Astrocyte (in vitro differentiated cells and primary cell): ENCODE measurements around the gene KCTD11. TPM values are rescaled to one million over a fixed set of nuclear protein-coding genes. Genes with fewer than 3 reads are reported as not detected.

Source experiments
- DNase-seq: peaks from one replicate; pipeline ENCODE4 v3.0.0-alpha.2; 2010; ENCODE audit warnings: low read depth
- FAIRE-seq: peaks from 2 replicates; lab custom pipeline; 2011; peaks lifted over from hg19 to GRCh38; lab: Jason Lieb, UNC
- H2AFZ ChIP-seq: 2 replicates; pipeline ENCODE4 v1.6.0; 2012; ENCODE audit warnings: low read depth, low read length, inconsistent platforms
- H3K27ac ChIP-seq: 2 replicates; pipeline ENCODE4 v1.5.1; 2011; ENCODE audit warnings: low read depth, low read length, inconsistent platforms
- H3K27me3 ChIP-seq: 2 replicates; pipeline ENCODE4 v1.6.0; 2011; ENCODE audit warnings: low read length, inconsistent platforms; ENCODE audit not compliant: insufficient read depth
- H3K36me3 ChIP-seq: 2 replicates; pipeline ENCODE4 v1.5.1; 2011; ENCODE audit warnings: low read length, inconsistent platforms; ENCODE audit not compliant: insufficient read depth
- H3K4me1 ChIP-seq: 2 replicates; pipeline ENCODE4 v1.5.1; 2011; ENCODE audit warnings: low read length, inconsistent platforms; ENCODE audit not compliant: insufficient read depth
- H3K4me2 ChIP-seq: 2 replicates; pipeline ENCODE4 v1.6.0; 2012; ENCODE audit warnings: low read length, inconsistent platforms
- H3K4me3 ChIP-seq: 2 replicates; pipeline ENCODE4 v1.5.1; 2011; ENCODE audit warnings: low read depth, mild to moderate bottlenecking, low read length, inconsistent platforms; ENCODE audit not compliant: insufficient read depth
- H3K79me2 ChIP-seq: 2 replicates; pipeline ENCODE4 v1.6.0; 2012; ENCODE audit warnings: mild to moderate bottlenecking, low read length, inconsistent platforms; ENCODE audit not compliant: insufficient read depth
- H3K9ac ChIP-seq: 2 replicates; pipeline ENCODE4 v1.6.0; 2012; ENCODE audit warnings: mild to moderate bottlenecking, low read length, inconsistent platforms
- H3K9me3 ChIP-seq: 2 replicates; pipeline ENCODE4 v1.5.1; 2012; ENCODE audit warnings: low read depth, mild to moderate bottlenecking, low read length, inconsistent platforms; ENCODE audit not compliant: insufficient read depth
- H4K20me1 ChIP-seq: 2 replicates; pipeline ENCODE4 v1.6.0; 2012; ENCODE audit warnings: low read length, inconsistent platforms; ENCODE audit not compliant: insufficient read depth
- H3K27ac Mint-ChIP-seq: one replicate; pipeline ENCODE4 v1.8.0; 2021; ENCODE audit warnings: mild to moderate bottlenecking, mixed read lengths; ENCODE audit not compliant: unreplicated experiment
- H3K27me3 Mint-ChIP-seq: one replicate; pipeline ENCODE4 v1.8.0; 2021; ENCODE audit warnings: low read depth, mixed read lengths; ENCODE audit not compliant: unreplicated experiment
- H3K36me3 Mint-ChIP-seq: one replicate; pipeline ENCODE4 v1.8.0; 2021; ENCODE audit warnings: low read depth, mixed read lengths; ENCODE audit not compliant: unreplicated experiment
- H3K4me1 Mint-ChIP-seq: one replicate; pipeline ENCODE4 v1.8.0; 2021; ENCODE audit warnings: low read depth, mixed read lengths; ENCODE audit not compliant: unreplicated experiment
- H3K4me3 Mint-ChIP-seq: one replicate; pipeline ENCODE4 v1.8.0; 2021; ENCODE audit warnings: mild to moderate bottlenecking, moderate library complexity, mixed read lengths; ENCODE audit not compliant: unreplicated experiment
- H3K9me3 Mint-ChIP-seq: one replicate; pipeline ENCODE4 v1.8.0; 2021; ENCODE audit warnings: mild to moderate bottlenecking, mixed read lengths; ENCODE audit not compliant: unreplicated experiment
- EZH2 ChIP-seq: IDR thresholded peaks from 2 replicates; pipeline ENCODE4 v1.6.1; 2012; ENCODE audit warnings: mild to moderate bottlenecking, low read length, inconsistent platforms; ENCODE audit not compliant: insufficient read depth
- total RNA-seq: library from RNA; stranded (reverse); gene quantifications from 2 replicates; pipeline ENCODE4 v1.2.1, GENCODE V29; 2021
- TF ChIP-seq, protein P1 (sequence below): IDR thresholded peaks from 2 replicates; pipeline ENCODE4 v1.5.1; 2011; ENCODE audit warnings: low read depth, mild to moderate bottlenecking, inconsistent platforms, low read length, moderate library complexity; ENCODE audit not compliant: insufficient read depth

KCTD11 gene
- total RNA-seq, 1 donor from 2014 or later: 31.6 TPM

DNA sequence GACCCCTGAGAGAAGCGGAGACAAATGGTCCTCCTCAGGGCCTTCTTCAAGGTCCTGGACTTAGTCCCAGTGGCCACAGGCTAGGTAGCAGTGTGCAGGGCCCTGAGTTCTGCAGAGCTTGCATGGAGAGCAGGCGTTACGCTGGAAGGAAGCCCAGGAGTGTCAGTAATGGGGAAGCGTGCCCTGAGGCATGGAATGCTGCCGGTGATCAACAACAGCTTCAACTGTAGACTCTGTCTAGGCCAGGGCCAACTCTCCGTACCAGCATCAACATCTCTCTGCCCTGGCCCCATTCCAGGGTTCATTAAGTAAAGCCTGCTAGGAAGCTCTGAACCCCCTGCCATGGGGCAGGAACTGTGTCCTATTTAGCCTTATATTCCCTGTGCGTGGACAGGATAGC, 28.4 kb downstream of the KCTD11 start:
- peak overlapping the region; percentile 66 for H3K4me2 ChIP-seq
- TF ChIP-seq, protein P1, sequence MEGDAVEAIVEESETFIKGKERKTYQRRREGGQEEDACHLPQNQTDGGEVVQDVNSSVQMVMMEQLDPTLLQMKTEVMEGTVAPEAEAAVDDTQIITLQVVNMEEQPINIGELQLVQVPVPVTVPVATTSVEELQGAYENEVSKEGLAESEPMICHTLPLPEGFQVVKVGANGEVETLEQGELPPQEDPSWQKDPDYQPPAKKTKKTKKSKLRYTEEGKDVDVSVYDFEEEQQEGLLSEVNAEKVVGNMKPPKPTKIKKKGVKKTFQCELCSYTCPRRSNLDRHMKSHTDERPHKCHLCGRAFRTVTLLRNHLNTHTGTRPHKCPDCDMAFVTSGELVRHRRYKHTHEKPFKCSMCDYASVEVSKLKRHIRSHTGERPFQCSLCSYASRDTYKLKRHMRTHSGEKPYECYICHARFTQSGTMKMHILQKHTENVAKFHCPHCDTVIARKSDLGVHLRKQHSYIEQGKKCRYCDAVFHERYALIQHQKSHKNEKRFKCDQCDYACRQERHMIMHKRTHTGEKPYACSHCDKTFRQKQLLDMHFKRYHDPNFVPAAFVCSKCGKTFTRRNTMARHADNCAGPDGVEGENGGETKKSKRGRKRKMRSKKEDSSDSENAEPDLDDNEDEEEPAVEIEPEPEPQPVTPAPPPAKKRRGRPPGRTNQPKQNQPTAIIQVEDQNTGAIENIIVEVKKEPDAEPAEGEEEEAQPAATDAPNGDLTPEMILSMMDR: no peak
- no peak for TF ChIP-seq EZH2
- Mint-ChIP-seq H3K9me3 (peaks cover 13% of the 10 kb centered on the region), H3K4me1 (no peaks in the 10 kb centered on the region), H3K4me3 (peak overlapping the region; percentile 79), H3K27me3 (peaks cover 29% of the 10 kb centered on the region), H3K27ac (no peak overlapping the region), H3K36me3 (peaks cover 2% of the 10 kb centered on the region)
- H3K9me3 ChIP-seq: peaks cover 6% of the 10 kb centered on the region
- peaks cover 3% of the 10 kb centered on the region for H4K20me1 ChIP-seq
- H3K79me2 ChIP-seq: no peaks in the 10 kb centered on the region
- FAIRE-seq: no peak
- no peak overlapping the region for H2AFZ ChIP-seq
- peak; percentile 22 for DNase-seq
- H3K4me3 ChIP-seq: no peak overlapping the region
- H3K27ac ChIP-seq: no peak overlapping the region
- H3K4me1 ChIP-seq: peaks cover 19% of the 10 kb centered on the region
- H3K9ac ChIP-seq: no peak overlapping the region
- H3K36me3 ChIP-seq: no peaks in the 10 kb centered on the region
- H3K27me3 ChIP-seq: peaks cover 40% of the 10 kb centered on the region

DNA sequence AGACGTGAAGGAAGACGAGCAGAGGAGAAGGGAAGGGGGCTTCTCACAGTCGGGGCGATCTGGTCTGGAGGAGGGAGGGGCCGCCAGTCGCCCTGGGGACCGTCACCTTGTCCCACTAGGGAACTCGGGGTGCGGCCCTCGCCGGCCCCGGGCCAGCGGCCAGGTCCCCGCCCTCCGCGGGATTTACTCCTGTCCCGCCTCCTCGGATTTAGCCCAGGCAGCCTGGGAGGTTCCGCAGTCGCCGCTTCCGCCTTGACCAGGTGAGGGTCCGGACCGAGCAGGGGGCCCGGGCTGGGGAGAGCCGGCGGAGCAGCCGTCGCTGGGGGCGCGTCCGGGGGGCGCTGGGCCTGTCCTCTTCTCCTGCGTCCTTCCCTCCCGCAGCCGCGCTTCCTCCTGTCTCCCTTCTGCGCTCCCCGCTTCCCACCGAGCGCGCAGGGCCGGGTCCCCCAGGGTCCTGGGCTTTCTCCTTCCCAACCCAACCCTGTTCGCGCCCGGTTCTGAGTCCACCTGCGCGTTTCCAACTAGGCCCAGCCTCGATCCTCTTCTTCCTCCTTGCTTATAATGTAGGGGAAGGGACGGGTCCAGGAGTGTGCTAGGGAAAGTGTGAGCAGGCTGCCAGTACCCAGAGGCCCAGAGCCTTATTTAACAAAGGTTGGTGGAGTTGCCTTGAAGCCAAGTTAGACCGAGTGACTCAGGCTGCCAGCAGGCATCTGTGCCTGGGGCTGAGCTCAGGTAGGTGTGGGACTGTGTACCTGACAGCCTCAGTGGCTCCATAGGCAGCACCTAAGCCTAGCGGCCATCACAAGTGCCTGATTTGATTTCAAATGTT, 29.1 kb downstream of the KCTD11 start, which contains the start of gene TNK1:
TSS of gene TNK1 (plus strand) at position 235 of the 829 bp plus-strand sequence. CDS start 1,838 bp downstream, outside the sequence.
- H3K27me3 ChIP-seq: peaks cover 40% of the 10 kb centered on the region
- no peak within 1 kb of the TSS for H3K27ac Mint-ChIP-seq
- peaks cover 29% of the 10 kb centered on the region for H3K27me3 Mint-ChIP-seq
- H3K9me3 Mint-ChIP-seq: peaks cover 13% of the 10 kb centered on the region
- H2AFZ ChIP-seq: no peak within 1 kb of the TSS
- H4K20me1 ChIP-seq: peaks cover 3% of the 10 kb centered on the region
- H3K4me2 ChIP-seq: peak within 1 kb of the TSS; percentile 66
- H3K79me2 ChIP-seq: no peaks in the 10 kb centered on the region
- peaks cover 19% of the 10 kb centered on the region for H3K4me1 ChIP-seq
- DNase-seq (no peak), FAIRE-seq (no peak)
- H3K4me3 Mint-ChIP-seq: peak within 1 kb of the TSS; percentile 79
- H3K4me1 Mint-ChIP-seq: no peaks in the 10 kb centered on the region
- H3K36me3 Mint-ChIP-seq: peaks cover 6% of the 10 kb centered on the region
- no peak within 1 kb of the TSS for H3K9ac ChIP-seq
- peak within 1 kb of the TSS; percentile 23 for H3K4me3 ChIP-seq
- H3K36me3 ChIP-seq: no peaks in the 10 kb centered on the region
- H3K9me3 ChIP-seq: peaks cover 6% of the 10 kb centered on the region
- peak; percentile 71 for TF ChIP-seq EZH2
- TF ChIP-seq, protein P1: no peak
- no peak within 1 kb of the TSS for H3K27ac ChIP-seq

DNA sequence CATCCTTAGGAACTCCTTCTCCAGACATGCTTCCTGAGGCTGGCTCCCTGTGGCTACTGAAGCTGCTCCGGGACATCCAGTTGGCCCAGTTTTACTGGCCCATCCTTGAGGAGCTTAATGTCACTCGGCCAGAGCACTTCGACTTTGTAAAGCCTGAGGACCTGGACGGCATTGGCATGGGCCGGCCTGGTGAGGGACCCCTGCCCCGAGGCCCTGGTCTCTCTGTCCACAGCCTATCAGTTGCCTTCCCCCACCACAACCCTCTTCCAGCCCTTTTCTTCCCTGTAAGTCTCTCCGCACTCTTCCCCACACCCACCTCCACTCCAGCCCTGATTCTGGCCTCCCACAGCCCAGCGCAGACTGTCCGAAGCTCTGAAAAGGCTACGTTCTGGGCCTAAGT, 30.9 kb downstream of the KCTD11 start:
- peaks cover 9% of the 10 kb centered on the region for H3K36me3 Mint-ChIP-seq
- H3K4me3 Mint-ChIP-seq: no peak overlapping the region
- H3K9me3 ChIP-seq: peaks cover 6% of the 10 kb centered on the region
- H3K4me2 ChIP-seq: no peak overlapping the region
- no peak overlapping the region for H3K9ac ChIP-seq
- no peak overlapping the region for H3K4me3 ChIP-seq
- peaks cover 13% of the 10 kb centered on the region for H3K9me3 Mint-ChIP-seq
- H3K4me1 Mint-ChIP-seq: no peaks in the 10 kb centered on the region
- peaks cover 29% of the 10 kb centered on the region for H3K27me3 Mint-ChIP-seq
- H3K4me1 ChIP-seq: peaks cover 19% of the 10 kb centered on the region
- H2AFZ ChIP-seq: no peak overlapping the region
- no peaks in the 10 kb centered on the region for H3K36me3 ChIP-seq
- H4K20me1 ChIP-seq: peaks cover 4% of the 10 kb centered on the region
- H3K79me2 ChIP-seq: no peaks in the 10 kb centered on the region
- no peak overlapping the region for H3K27ac ChIP-seq
- no peak for TF ChIP-seq EZH2
- TF ChIP-seq, protein P1: no peak
- FAIRE-seq: no peak
- H3K27ac Mint-ChIP-seq: no peak overlapping the region
- peaks cover 40% of the 10 kb centered on the region for H3K27me3 ChIP-seq
- no peak for DNase-seq
